OCI-LY3 (cell line): ENCODE measurements around the gene DCUN1D4.

ENCODE experiments used
- H2AFZ ChIP-seq: fragments of 200-600, 300-600 bp; shearing (Covaris generic); 2 replicates; pipeline ENCODE4 v1.6.0; 2014; ENCODE audit warnings: antibody characterized with exemption, low read depth, low read length
- H3K27ac ChIP-seq: fragments of 200-600, 300-600 bp; sonication (generic); 2 replicates; pipeline ENCODE4 v1.5.1; 2014; ENCODE audit warnings: mild to moderate bottlenecking, low read length, moderate library complexity, mixed read lengths
- H3K27me3 ChIP-seq: fragments of 200-600, 300-600 bp; sonication (generic); 2 replicates; pipeline ENCODE4 v1.6.1; 2014; ENCODE audit warnings: low read depth, low read length, mixed read lengths
- H3K36me3 ChIP-seq: fragments of 200-600, 300-600 bp; sonication (generic); replicated peaks from 2 replicates; pipeline ENCODE3; 2014; ENCODE audit warnings: low read depth, low read length, mixed read lengths
- H3K4me1 ChIP-seq: fragments of 300-600, 200-600 bp; sonication (generic); 2 replicates; pipeline ENCODE4 v1.6.1; 2014; ENCODE audit warnings: low read length, mixed read lengths
- H3K4me2 ChIP-seq: fragments of 200-600, 300-600 bp; sonication (generic); 2 replicates; pipeline ENCODE4 v1.6.1; 2014; ENCODE audit warnings: low read length, mixed read lengths
- H3K4me3 ChIP-seq: fragments of 300-600, 200-600 bp; sonication (generic); 2 replicates; pipeline ENCODE4 v1.5.1; 2014; ENCODE audit warnings: antibody characterized with exemption, mild to moderate bottlenecking, low read length, moderate library complexity
- H3K79me2 ChIP-seq: fragments of 300-600, 200-600 bp; shearing (Covaris generic); 2 replicates; pipeline ENCODE4 v1.6.1; 2014; ENCODE audit warnings: mild to moderate bottlenecking, low read length, mixed read lengths
- H3K9ac ChIP-seq: fragments of 300-600, 200-600 bp; shearing (Covaris generic); 2 replicates; pipeline ENCODE4 v1.6.0; 2014; ENCODE audit warnings: mild to moderate bottlenecking, low read length, moderate library complexity
- H3K9me3 ChIP-seq: fragments of 200-600, 300-600 bp; shearing (Covaris generic); 2 replicates; pipeline ENCODE4 v1.6.1; 2014; ENCODE audit warnings: low read length, mixed read lengths; ENCODE audit not compliant: insufficient read depth
- H4K20me1 ChIP-seq: fragments of 200-600, 300-600 bp; sonication (generic); 2 replicates; pipeline ENCODE4 v1.6.1; 2016; ENCODE audit warnings: low read length, mixed read lengths; ENCODE audit not compliant: insufficient read depth
- CTCF ChIP-seq: fragments of 200-600, 300-600 bp; sonication (generic); IDR thresholded peaks from 2 replicates; pipeline ENCODE4 v1.5.1; 2014; ENCODE audit warnings: antibody characterized with exemption, low read length, low read depth
- EZH2phosphoT487 ChIP-seq: fragments of 200-600 bp; shearing (Covaris generic); IDR thresholded peaks from 2 replicates; pipeline ENCODE4 v1.6.1; 2018; ENCODE audit warnings: antibody characterized with exemption, mixed run types, low read depth

DCUN1D4 gene

DNA sequence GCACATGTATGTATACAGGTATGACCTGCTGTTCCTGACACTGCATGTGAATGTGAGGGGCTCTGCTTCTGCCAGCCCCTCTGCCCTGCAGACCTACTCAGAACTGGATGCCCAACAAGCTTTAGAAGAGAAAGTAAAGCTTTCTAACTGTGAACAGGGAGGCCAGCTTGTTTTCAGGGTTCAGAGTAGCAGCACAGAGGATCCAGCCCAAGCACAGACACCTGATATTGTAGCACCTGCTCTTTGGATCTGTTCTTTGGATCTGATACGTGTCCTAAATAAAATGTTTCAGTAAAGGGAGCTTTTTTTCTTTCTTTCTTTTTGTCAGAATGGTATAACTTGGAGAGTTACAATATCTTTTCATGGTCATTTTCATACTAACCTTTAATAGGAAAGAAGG, 19.2 kb downstream of the DCUN1D4 start:
- no peaks in the 10 kb centered on the region for H3K4me1 ChIP-seq
- peaks cover 50% of the 10 kb centered on the region for H3K79me2 ChIP-seq
- H3K9ac ChIP-seq = no peak overlapping the region
- H3K36me3 ChIP-seq = peaks cover 29% of the 10 kb centered on the region
- H3K27me3 ChIP-seq = no peaks in the 10 kb centered on the region
- H2AFZ ChIP-seq = no peak overlapping the region
- H3K9me3 ChIP-seq = no peaks in the 10 kb centered on the region
- TF ChIP-seq CTCF (no peak), EZH2phosphoT487 (no peak)
- no peak overlapping the region for H3K4me3 ChIP-seq
- H3K27ac ChIP-seq = no peak overlapping the region
- H4K20me1 ChIP-seq = peaks cover 24% of the 10 kb centered on the region
- H3K4me2 ChIP-seq = no peak overlapping the region

- Histone ChIP-seq H3K27me3 (no peaks in the 10 kb centered on the region), H2AFZ (no peak overlapping the region), H3K9ac (no peak overlapping the region), H3K36me3 (peaks cover 33% of the 10 kb centered on the region), H3K9me3 (no peaks in the 10 kb centered on the region), H3K79me2 (peaks cover 44% of the 10 kb centered on the region), H3K4me1 (no peaks in the 10 kb centered on the region), H3K27ac (no peak overlapping the region), H3K4me3 (no peak overlapping the region), H3K4me2 (no peak overlapping the region), H4K20me1 (peaks cover 19% of the 10 kb centered on the region)
- TF ChIP-seq CTCF = no peak
- no peak for TF ChIP-seq EZH2phosphoT487
Measured at GRCh38 chr4:51862781-51863180, 19.8 kb downstream of the DCUN1D4 start.

DNA sequence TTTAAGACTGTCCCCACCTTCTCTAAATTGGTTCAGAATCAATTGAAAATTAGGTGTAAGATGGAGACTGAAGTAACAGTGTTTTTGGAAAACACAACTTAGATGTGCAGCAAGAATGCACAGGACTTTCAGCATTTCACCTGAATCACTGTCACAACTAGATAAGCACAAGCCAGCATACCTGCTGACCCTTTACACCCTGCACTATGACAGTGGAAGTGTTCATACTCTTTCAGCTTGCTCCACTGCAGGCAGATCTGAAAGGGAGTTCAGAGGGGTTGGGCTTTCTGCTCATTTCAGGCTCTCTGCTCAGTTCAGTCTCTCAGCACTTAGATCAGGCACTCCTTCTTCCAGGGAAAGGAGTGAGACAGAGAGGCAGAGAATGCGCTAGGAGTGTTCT, 22.8 kb downstream of the DCUN1D4 start:
- peaks cover 34% of the 10 kb centered on the region for H3K36me3 ChIP-seq
- H3K4me1 ChIP-seq = no peaks in the 10 kb centered on the region
- H3K27me3 ChIP-seq = no peaks in the 10 kb centered on the region
- H3K9me3 ChIP-seq = no peaks in the 10 kb centered on the region
- H4K20me1 ChIP-seq = peaks cover 11% of the 10 kb centered on the region; the same call in 1 of the 2 replicates
- H3K27ac ChIP-seq = no peak overlapping the region
- H3K9ac ChIP-seq = no peak overlapping the region
- no peak overlapping the region for H3K4me3 ChIP-seq
- TF ChIP-seq EZH2phosphoT487 = no peak
- no peak for TF ChIP-seq CTCF
- no peak overlapping the region for H3K4me2 ChIP-seq
- peaks cover 18% of the 10 kb centered on the region for H3K79me2 ChIP-seq
- no peak overlapping the region for H2AFZ ChIP-seq

- H3K36me3 ChIP-seq = peaks cover 35% of the 10 kb centered on the region
- H4K20me1 ChIP-seq = 0 out of 2 replicates have a peak, but pooled peaks cover 4% of the 10 kb centered on the region
- no peaks in the 10 kb centered on the region for H3K4me1 ChIP-seq
- no peak overlapping the region for H3K9ac ChIP-seq
- H3K4me3 ChIP-seq = no peak overlapping the region
- H3K4me2 ChIP-seq = no peak overlapping the region
- H3K27ac ChIP-seq = no peak overlapping the region
- TF ChIP-seq EZH2phosphoT487 = no peak
- TF ChIP-seq CTCF = no peak
- no peaks in the 10 kb centered on the region for H3K27me3 ChIP-seq
- H2AFZ ChIP-seq = no peak overlapping the region
- H3K79me2 ChIP-seq = peaks cover 9% of the 10 kb centered on the region
- H3K9me3 ChIP-seq = no peaks in the 10 kb centered on the region
Measured at GRCh38 chr4:51866835-51867234, 23.9 kb downstream of the DCUN1D4 start.
